Liver (tissue), 9 donors: Measurements from ENCODE around the gene TNC. TPM values are rescaled to one million over a fixed set of nuclear protein-coding genes. Genes with fewer than 3 reads are reported as not detected.

ENCODE experiments used
- DNase-seq: peaks from one replicate; pipeline ENCODE4 v3.0.0-alpha.2; 2017; ENCODE audit warnings: low spot score
- H3K27ac ChIP-seq, 2 donors: one replicate each; pipeline ENCODE4 v1.7.0; 2013; ENCODE audit warnings: inconsistent platforms in 2 of 2, low read length in 2 of 2, control low read depth in 1 of 2, low read depth in 1 of 2, mild to moderate bottlenecking in 1 of 2
- H3K27me3 ChIP-seq, 4 donors: one replicate each; pipeline versions ENCODE4 v1.6.1 to v1.7.0; 2013; ENCODE audit warnings: low read length in 3 of 4, inconsistent platforms in 1 of 4, mild to moderate bottlenecking in 1 of 4, moderate library complexity in 1 of 4; ENCODE audit not compliant: control insufficient read depth in 4 of 4, insufficient read depth in 4 of 4
- H3K36me3 ChIP-seq, 4 donors: one replicate each; pipeline versions ENCODE4 v1.6.1 to v1.7.0; 2013; ENCODE audit warnings: low read length in 3 of 4, mild to moderate bottlenecking in 3 of 4, low read depth in 1 of 4, moderate library complexity in 1 of 4; ENCODE audit not compliant: control insufficient read depth in 4 of 4, insufficient read depth in 3 of 4
- H3K4me1 ChIP-seq, 4 donors: one replicate each; pipeline versions ENCODE4 v1.6.1 to v1.7.0; 2013; ENCODE audit warnings: low read length in 3 of 4, mild to moderate bottlenecking in 3 of 4, moderate library complexity in 1 of 4; ENCODE audit not compliant: control insufficient read depth in 4 of 4, insufficient read depth in 4 of 4
- H3K4me3 ChIP-seq, 3 donors: one replicate each; pipeline versions ENCODE4 v1.6.1 to v1.7.0; 2013; ENCODE audit warnings: low read length in 3 of 3, control low read depth in 1 of 3, low read depth in 1 of 3, mild to moderate bottlenecking in 1 of 3
- H3K9ac ChIP-seq, 2 donors: one replicate each; pipeline ENCODE4 v1.7.0; 2013; ENCODE audit warnings: low read length in 2 of 2, mild to moderate bottlenecking in 2 of 2, moderate library complexity in 2 of 2, control low read depth in 1 of 2, low read depth in 1 of 2
- H3K9me3 ChIP-seq, 4 donors: one replicate each; pipeline versions ENCODE4 v1.6.1 to v1.7.0; 2013; ENCODE audit warnings: low read length in 3 of 4; ENCODE audit not compliant: control insufficient read depth in 4 of 4
- FOXA1 ChIP-seq: IDR thresholded peaks from 2 replicates; pipeline ENCODE4 v1.6.1; 2016; ENCODE audit warnings: antibody characterized with exemption
- FOXA2 ChIP-seq: IDR thresholded peaks from 2 replicates; pipeline ENCODE4 v1.6.1; 2016; ENCODE audit warnings: antibody characterized with exemption
- GABPA ChIP-seq, 2 donors: IDR thresholded peaks in 1 of 2; conservative IDR thresholded peaks in 1 of 2; 2 replicates each; pipeline ENCODE4 v1.6.1; 2016; ENCODE audit warnings: antibody characterized with exemption in 2 of 2, mild to moderate bottlenecking in 1 of 2, moderate library complexity in 1 of 2
- HNF4A ChIP-seq, 2 donors: conservative IDR thresholded peaks; 2 replicates each; pipeline ENCODE4 v1.6.1; 2016; ENCODE audit warnings: antibody characterized with exemption in 2 of 2, mild to moderate bottlenecking in 2 of 2
- HNF4G ChIP-seq: IDR thresholded peaks from 2 replicates; pipeline ENCODE4 v1.6.1; 2016; ENCODE audit warnings: antibody characterized with exemption
- JUND ChIP-seq, 2 donors: IDR thresholded peaks; 2 replicates each; pipeline ENCODE4 v1.6.1; 2016; ENCODE audit warnings: antibody characterized with exemption in 2 of 2
- NR2F2 ChIP-seq: IDR thresholded peaks from 2 replicates; pipeline ENCODE4 v1.6.1; 2016; ENCODE audit warnings: antibody characterized with exemption
- RAD21 ChIP-seq, 2 donors: IDR thresholded peaks; 2 replicates each; pipeline ENCODE4 v1.6.1; 2016; ENCODE audit warnings: antibody characterized with exemption in 2 of 2, mild to moderate bottlenecking in 2 of 2
- RXRA ChIP-seq, 2 donors: IDR thresholded peaks; 2 replicates each; pipeline ENCODE4 v1.6.1; 2017 to 2018; ENCODE audit warnings: antibody characterized with exemption in 2 of 2, mild to moderate bottlenecking in 1 of 2
- SP1 ChIP-seq: IDR thresholded peaks from 2 replicates; pipeline ENCODE4 v1.6.1; 2018; ENCODE audit warnings: antibody characterized with exemption, mild to moderate bottlenecking
- TAF1 ChIP-seq: conservative IDR thresholded peaks from 2 replicates; pipeline ENCODE4 v1.6.1; 2016; ENCODE audit warnings: antibody characterized with exemption, mild to moderate bottlenecking
- YY1 ChIP-seq: IDR thresholded peaks from 2 replicates; pipeline ENCODE4 v1.6.1; 2016; ENCODE audit warnings: antibody characterized with exemption, mild to moderate bottlenecking
- WGBS: extraction: QIAGEN DNeasy Blood & Tissue Kit; methylation state at CpG from one replicate; pipeline ENCODE4 v1.1.7; 2013; 5-methylcytosine and 5-hydroxymethylcytosine counted together
- polyA plus RNA-seq, 2 donors: library from polyadenylated mRNA; stranded (reverse) in 1 of 2; unstranded in 1 of 2; fragments of 200-250 nt in 1 of 2; fragments of >200 nt in 1 of 2; fragmentation: Nextera tagmentation in 1 of 2; extraction: Ambion mirVana in 1 of 2; gene quantifications; one replicate each; pipeline versions ENCODE4 v1.2.1 to v1.2.3, GENCODE V29; 2013 to 2015
- total RNA-seq, 2 donors: library from RNA; depleted of rRNA; stranded (reverse); fragments of >200 nt; gene quantifications; one replicate each; pipeline ENCODE4 v1.2.3, GENCODE V29; 2014
- TF ChIP-seq, protein P1 (sequence below): IDR thresholded peaks from 2 replicates; pipeline ENCODE4 v1.6.1; 2016; ENCODE audit warnings: antibody characterized with exemption
- TF ChIP-seq, protein P2 (sequence below): IDR thresholded peaks from 2 replicates; pipeline ENCODE4 v1.6.1; 2016; ENCODE audit warnings: antibody characterized with exemption, mild to moderate bottlenecking
- TF ChIP-seq, protein P3 (sequence below): IDR thresholded peaks from 2 replicates; pipeline ENCODE4 v1.6.1; 2016; ENCODE audit warnings: antibody characterized with exemption
- TF ChIP-seq, protein P4 (sequence below): fragments of 150-350 bp; IDR thresholded peaks from 2 replicates; pipeline ENCODE4 v1.5.1; 2017; ENCODE audit warnings: improper control_type of control experiment, low read depth, low read length; ENCODE audit not compliant: missing input control
- donor health status: healthy.
- donor health status: healthy.
- donor health status: healthy.
- donor health status: healthy.
- donor health status: healthy.

The TNC gene
- total and polyA plus RNA-seq, 4 donors: 0.19 to 6.3 (median 1.8) TPM

DNA sequence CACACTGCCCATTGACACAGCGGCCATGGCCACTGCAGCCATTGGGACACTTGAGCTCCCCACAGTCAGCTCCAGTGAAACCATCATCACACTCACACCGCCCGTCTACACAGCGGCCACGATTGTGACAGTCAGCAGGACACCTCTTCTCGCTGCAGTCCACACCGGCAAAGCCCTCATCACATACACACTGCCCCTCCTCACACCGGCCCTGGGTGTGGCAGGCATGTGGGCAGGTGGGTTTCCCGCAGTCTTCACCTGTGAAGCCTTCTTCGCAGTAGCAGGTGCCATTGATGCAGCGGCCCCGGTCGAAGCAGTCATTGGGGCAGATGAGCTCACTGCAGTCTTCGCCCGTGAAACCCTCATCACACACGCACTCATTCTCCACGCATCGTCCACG, 31.5 kb downstream of the TNC start:
- 96% methylated on average over 19 of the region's 19 CpGs for WGBS
- H3K27me3 ChIP-seq: no peaks in the 10 kb centered on the region
- H3K9me3 ChIP-seq: no peaks in the 10 kb centered on the region
- H3K4me3 ChIP-seq: no peak overlapping the region
- no peak for DNase-seq
- H3K27ac ChIP-seq: no peak overlapping the region
- H3K4me1 ChIP-seq: no peaks in the 10 kb centered on the region
- no peak overlapping the region for H3K9ac ChIP-seq
- no peak for TF ChIP-seq JUND (IDR thresholded peaks at IDR 0.05)
- no peak for TF ChIP-seq HNF4G
- TF ChIP-seq FOXA2: no peak
- TF ChIP-seq SP1: no peak
- no peak for TF ChIP-seq RAD21 (IDR thresholded peaks at IDR 0.05)
- no peak for TF ChIP-seq TAF1
- TF ChIP-seq HNF4A (conservative IDR thresholded peaks at IDR 0.05): no peak
- TF ChIP-seq, protein P1, sequence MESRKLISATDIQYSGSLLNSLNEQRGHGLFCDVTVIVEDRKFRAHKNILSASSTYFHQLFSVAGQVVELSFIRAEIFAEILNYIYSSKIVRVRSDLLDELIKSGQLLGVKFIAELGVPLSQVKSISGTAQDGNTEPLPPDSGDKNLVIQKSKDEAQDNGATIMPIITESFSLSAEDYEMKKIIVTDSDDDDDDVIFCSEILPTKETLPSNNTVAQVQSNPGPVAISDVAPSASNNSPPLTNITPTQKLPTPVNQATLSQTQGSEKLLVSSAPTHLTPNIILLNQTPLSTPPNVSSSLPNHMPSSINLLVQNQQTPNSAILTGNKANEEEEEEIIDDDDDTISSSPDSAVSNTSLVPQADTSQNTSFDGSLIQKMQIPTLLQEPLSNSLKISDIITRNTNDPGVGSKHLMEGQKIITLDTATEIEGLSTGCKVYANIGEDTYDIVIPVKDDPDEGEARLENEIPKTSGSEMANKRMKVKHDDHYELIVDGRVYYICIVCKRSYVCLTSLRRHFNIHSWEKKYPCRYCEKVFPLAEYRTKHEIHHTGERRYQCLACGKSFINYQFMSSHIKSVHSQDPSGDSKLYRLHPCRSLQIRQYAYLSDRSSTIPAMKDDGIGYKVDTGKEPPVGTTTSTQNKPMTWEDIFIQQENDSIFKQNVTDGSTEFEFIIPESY: no peak
- TF ChIP-seq, protein P2, sequence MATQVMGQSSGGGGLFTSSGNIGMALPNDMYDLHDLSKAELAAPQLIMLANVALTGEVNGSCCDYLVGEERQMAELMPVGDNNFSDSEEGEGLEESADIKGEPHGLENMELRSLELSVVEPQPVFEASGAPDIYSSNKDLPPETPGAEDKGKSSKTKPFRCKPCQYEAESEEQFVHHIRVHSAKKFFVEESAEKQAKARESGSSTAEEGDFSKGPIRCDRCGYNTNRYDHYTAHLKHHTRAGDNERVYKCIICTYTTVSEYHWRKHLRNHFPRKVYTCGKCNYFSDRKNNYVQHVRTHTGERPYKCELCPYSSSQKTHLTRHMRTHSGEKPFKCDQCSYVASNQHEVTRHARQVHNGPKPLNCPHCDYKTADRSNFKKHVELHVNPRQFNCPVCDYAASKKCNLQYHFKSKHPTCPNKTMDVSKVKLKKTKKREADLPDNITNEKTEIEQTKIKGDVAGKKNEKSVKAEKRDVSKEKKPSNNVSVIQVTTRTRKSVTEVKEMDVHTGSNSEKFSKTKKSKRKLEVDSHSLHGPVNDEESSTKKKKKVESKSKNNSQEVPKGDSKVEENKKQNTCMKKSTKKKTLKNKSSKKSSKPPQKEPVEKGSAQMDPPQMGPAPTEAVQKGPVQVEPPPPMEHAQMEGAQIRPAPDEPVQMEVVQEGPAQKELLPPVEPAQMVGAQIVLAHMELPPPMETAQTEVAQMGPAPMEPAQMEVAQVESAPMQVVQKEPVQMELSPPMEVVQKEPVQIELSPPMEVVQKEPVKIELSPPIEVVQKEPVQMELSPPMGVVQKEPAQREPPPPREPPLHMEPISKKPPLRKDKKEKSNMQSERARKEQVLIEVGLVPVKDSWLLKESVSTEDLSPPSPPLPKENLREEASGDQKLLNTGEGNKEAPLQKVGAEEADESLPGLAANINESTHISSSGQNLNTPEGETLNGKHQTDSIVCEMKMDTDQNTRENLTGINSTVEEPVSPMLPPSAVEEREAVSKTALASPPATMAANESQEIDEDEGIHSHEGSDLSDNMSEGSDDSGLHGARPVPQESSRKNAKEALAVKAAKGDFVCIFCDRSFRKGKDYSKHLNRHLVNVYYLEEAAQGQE: no peak
- no peaks in the 10 kb centered on the region for H3K36me3 ChIP-seq

DNA sequence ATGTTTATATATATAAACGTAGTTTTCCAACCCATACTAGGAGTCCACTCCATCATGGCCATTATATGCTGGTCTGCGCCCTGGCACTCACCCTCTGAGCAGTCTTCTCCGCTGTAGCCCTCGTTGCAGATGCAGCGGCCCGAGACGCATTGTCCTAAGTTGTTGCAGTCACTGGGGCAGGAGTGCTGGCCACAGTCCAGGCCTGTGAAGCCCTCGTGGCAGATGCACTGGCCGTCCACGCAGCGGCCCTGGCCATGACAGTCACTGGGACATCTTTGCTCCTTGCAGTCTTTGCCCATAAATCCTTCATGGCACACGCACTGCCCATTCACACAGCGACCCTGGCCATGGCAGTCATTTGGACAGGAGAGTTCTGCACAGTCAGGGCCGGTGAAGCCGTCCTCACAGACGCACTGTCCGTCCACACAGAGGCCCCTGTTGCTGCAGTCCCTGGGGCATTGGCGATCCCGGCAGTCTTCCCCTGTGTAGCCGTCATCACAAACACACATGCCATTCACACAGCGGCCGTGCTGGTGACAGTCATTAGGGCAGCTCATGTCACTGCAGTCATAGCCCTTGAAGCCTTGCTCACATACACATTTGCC, 32.1 kb downstream of the TNC start:
- H3K27me3 ChIP-seq: no peaks in the 10 kb centered on the region
- no peak overlapping the region for H3K27ac ChIP-seq
- no peaks in the 10 kb centered on the region for H3K9me3 ChIP-seq
- no peak overlapping the region for H3K4me3 ChIP-seq
- no peaks in the 10 kb centered on the region for H3K36me3 ChIP-seq
- no peak overlapping the region for H3K9ac ChIP-seq
- 93% methylated on average over 22 of the region's 22 CpGs for WGBS
- no peak for DNase-seq
- H3K4me1 ChIP-seq: no peaks in the 10 kb centered on the region
- TF ChIP-seq RXRA (IDR thresholded peaks at IDR 0.05): no peak
- TF ChIP-seq, protein P1: no peak

DNA sequence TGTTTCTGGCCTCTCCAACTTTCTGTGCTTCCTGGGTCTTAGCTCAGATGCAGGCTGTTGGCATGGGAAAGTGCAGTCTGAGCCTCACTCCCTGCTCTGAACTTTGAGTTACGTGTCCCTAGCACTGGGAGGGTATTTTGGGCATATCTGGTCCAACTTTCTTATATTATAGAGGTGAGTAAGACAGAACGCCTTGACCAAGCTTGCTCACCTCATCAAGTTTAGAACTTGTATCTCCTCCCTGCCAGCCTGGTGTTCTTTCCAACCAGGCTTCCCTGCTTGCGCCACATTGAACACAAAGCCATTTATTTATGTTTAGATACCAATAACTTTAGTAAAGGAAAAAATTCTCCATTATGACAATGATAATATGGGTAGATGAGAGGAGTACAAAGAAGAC, 33.2 kb downstream of the TNC start:
- 90% methylated on average over 3 of the region's 3 CpGs for WGBS
- H3K4me1 ChIP-seq: peaks cover 0 to 3% (median 0%) of the 10 kb centered on the region in 4 donors
- H3K27ac ChIP-seq: no peak overlapping the region
- no peak for DNase-seq
- H3K36me3 ChIP-seq: no peaks in the 10 kb centered on the region
- no peaks in the 10 kb centered on the region for H3K27me3 ChIP-seq
- no peak overlapping the region for H3K9ac ChIP-seq
- no peak overlapping the region for H3K4me3 ChIP-seq
- H3K9me3 ChIP-seq: no peaks in the 10 kb centered on the region
- TF ChIP-seq RXRA (IDR thresholded peaks at IDR 0.05) (no peak), NR2F2 (no peak), GABPA (IDR thresholded peaks at IDR 0.05 in 1 of 2, conservative IDR thresholded peaks at IDR 0.05 in 1 of 2) (no peak), YY1 (no peak), FOXA1 (no peak), JUND (IDR thresholded peaks at IDR 0.05) (no peak), HNF4A (conservative IDR thresholded peaks at IDR 0.05) (no peak), FOXA2 (no peak)
- TF ChIP-seq, protein P3, sequence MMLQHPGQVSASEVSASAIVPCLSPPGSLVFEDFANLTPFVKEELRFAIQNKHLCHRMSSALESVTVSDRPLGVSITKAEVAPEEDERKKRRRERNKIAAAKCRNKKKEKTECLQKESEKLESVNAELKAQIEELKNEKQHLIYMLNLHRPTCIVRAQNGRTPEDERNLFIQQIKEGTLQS: no peak
- TF ChIP-seq, protein P1: no peak
- TF ChIP-seq, protein P4, sequence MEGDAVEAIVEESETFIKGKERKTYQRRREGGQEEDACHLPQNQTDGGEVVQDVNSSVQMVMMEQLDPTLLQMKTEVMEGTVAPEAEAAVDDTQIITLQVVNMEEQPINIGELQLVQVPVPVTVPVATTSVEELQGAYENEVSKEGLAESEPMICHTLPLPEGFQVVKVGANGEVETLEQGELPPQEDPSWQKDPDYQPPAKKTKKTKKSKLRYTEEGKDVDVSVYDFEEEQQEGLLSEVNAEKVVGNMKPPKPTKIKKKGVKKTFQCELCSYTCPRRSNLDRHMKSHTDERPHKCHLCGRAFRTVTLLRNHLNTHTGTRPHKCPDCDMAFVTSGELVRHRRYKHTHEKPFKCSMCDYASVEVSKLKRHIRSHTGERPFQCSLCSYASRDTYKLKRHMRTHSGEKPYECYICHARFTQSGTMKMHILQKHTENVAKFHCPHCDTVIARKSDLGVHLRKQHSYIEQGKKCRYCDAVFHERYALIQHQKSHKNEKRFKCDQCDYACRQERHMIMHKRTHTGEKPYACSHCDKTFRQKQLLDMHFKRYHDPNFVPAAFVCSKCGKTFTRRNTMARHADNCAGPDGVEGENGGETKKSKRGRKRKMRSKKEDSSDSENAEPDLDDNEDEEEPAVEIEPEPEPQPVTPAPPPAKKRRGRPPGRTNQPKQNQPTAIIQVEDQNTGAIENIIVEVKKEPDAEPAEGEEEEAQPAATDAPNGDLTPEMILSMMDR: no peak
